Right lobe of liver (tissue), 4 donors: ENCODE data around the gene MYH14.

Experiments
- POLR2A ChIP-seq: fragments of 450-650 bp; IDR thresholded peaks from one replicate; pipeline ENCODE4 v1.6.1; 2017; ENCODE audit warnings: antibody characterized with exemption, mild to moderate bottlenecking
- TF ChIP-seq, protein P1 (sequence below), 4 donors: fragments of 200-600 bp in 3 of 4; fragments of 450-650 bp in 1 of 4; IDR thresholded peaks; one replicate each; pipeline versions ENCODE4 v1.5.1 to v1.8.0; 2016 to 2022; ENCODE audit warnings: antibody characterized with exemption in 4 of 4, mild to moderate bottlenecking in 2 of 4
- donor health status: DM: no; HTN: no; CAD: no.
- donor health status: DM: no; HTN: no; CAD: no.
- donor health status: DM: no; HTN: yes; CAD: no.

DNA sequence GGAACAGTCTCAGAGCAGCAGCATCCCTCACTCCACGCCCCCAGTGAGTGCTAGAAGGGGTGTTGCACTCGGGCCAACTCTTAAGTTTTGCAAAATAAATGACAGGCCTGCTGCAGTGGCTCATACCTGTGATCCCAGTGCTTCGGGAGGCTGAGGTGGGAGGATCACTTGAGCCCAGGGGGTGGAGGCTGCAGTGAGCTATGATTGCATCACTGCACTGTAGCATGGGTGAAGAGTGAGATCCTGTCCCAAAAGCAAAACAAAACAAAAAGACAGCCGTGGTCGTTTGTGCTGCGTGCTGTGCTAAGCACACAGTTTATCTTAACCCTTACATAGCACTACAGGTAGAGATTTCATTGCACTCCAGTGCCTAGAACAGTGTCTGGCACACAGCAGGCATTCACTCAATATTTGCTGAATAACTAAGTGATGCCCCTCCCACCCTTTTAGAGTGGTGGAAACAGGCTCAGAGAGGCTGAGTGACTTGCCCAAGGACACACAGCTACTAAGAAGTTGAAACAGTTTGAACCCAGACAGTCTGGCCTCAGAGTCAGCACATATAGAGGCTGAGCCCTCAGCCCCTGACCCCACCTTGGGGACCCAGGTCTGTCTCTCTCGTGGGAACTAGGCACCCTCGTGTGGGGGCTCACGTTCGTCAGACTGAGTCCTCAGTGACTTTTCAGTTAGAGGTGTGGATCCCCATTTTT is 107.5 kb downstream of the MYH14 start:
- TF ChIP-seq POLR2A, result no peak
- TF ChIP-seq, protein P1, sequence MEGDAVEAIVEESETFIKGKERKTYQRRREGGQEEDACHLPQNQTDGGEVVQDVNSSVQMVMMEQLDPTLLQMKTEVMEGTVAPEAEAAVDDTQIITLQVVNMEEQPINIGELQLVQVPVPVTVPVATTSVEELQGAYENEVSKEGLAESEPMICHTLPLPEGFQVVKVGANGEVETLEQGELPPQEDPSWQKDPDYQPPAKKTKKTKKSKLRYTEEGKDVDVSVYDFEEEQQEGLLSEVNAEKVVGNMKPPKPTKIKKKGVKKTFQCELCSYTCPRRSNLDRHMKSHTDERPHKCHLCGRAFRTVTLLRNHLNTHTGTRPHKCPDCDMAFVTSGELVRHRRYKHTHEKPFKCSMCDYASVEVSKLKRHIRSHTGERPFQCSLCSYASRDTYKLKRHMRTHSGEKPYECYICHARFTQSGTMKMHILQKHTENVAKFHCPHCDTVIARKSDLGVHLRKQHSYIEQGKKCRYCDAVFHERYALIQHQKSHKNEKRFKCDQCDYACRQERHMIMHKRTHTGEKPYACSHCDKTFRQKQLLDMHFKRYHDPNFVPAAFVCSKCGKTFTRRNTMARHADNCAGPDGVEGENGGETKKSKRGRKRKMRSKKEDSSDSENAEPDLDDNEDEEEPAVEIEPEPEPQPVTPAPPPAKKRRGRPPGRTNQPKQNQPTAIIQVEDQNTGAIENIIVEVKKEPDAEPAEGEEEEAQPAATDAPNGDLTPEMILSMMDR (IDR thresholded peaks at IDR 0.05), result no peak
